Body of pancreas (tissue), 4 donors: ENCODE measurements around the gene CAMTA1. TPM values are rescaled to one million over a fixed set of nuclear protein-coding genes. Genes with fewer than 3 reads are reported as not detected.

ENCODE experiments used
- ATAC-seq: fragments of 150-250 bp; one replicate; pipeline ENCODE4 v1.9.1; 2016
- DNase-seq, 4 donors: peaks; one replicate each; pipeline ENCODE4 v3.0.0-alpha.2; 2019
- H3K27ac ChIP-seq, 4 donors: fragments of 200-600 bp; sonication (generic); 1 replicate in 3 of 4; 2 replicates in 1 of 4; pipeline versions ENCODE4 v1.5.1 to v1.6.1; 2016 to 2019; ENCODE audit warnings: mild to moderate bottlenecking in 1 of 4, mixed read lengths in 1 of 4, moderate library complexity in 1 of 4
- H3K27me3 ChIP-seq, 2 donors: fragments of 200-600 bp; sonication (generic); one replicate each; pipeline ENCODE4 v1.6.0; 2016; ENCODE audit warnings: mild to moderate bottlenecking in 1 of 2
- H3K36me3 ChIP-seq, 2 donors: fragments of 200-600 bp; sonication (generic); replicated peaks in 1 of 2; 2 replicates each; pipeline ENCODE4 v1.5.1; 2016; ENCODE audit warnings: low read depth in 2 of 2; ENCODE audit not compliant: insufficient read depth in 1 of 2
- H3K4me1 ChIP-seq: fragments of 200-600 bp; sonication (generic); one replicate; pipeline ENCODE4 v1.6.0; 2016
- H3K4me3 ChIP-seq, 2 donors: fragments of 200-600 bp; sonication (generic); 1 replicate in 1 of 2; 2 replicates in 1 of 2; pipeline ENCODE4 v1.5.1; 2016 to 2019
- H3K9me3 ChIP-seq, 3 donors: fragments of 200-600 bp; sonication (generic); 1 replicate in 2 of 3; 2 replicates in 1 of 3; pipeline ENCODE4 v1.5.1; 2016
- POLR2A ChIP-seq, 3 donors: fragments of 450-650 bp; IDR thresholded peaks; one replicate each; pipeline ENCODE4 v1.6.1; 2016; ENCODE audit warnings: antibody characterized with exemption in 3 of 3, mild to moderate bottlenecking in 2 of 3
- WGBS, 2 donors: methylation state at CpG; one replicate each; pipeline ENCODE4 v1.1.5; 2017; 5-methylcytosine and 5-hydroxymethylcytosine counted together
- intact Hi-C: fragments of 100-400 bp; cut with DNase I; formaldehyde crosslinking; loops from one replicate; pipeline ENCODE4 v1.15.1; 2023
- total RNA-seq, 2 donors: library from RNA; depleted of rRNA; stranded (reverse); fragments of >200 nt; gene quantifications; one replicate each; pipeline ENCODE4 v1.1.0, GENCODE V29; 2016
- TF ChIP-seq, protein P1 (sequence below), 7 experiments: fragments of 450-650 bp in 4 of 7; fragments of 200-600 bp in 3 of 7; sonication (generic) in 3 of 7; IDR thresholded peaks; one replicate each; pipeline ENCODE4 v1.5.1; 2016 to 2019; ENCODE audit warnings: antibody characterized with exemption in 7 of 7

Gene CAMTA1
- total RNA-seq, 2 donors from 2014 or later, result 36.3 to 59.7 TPM

DNA sequence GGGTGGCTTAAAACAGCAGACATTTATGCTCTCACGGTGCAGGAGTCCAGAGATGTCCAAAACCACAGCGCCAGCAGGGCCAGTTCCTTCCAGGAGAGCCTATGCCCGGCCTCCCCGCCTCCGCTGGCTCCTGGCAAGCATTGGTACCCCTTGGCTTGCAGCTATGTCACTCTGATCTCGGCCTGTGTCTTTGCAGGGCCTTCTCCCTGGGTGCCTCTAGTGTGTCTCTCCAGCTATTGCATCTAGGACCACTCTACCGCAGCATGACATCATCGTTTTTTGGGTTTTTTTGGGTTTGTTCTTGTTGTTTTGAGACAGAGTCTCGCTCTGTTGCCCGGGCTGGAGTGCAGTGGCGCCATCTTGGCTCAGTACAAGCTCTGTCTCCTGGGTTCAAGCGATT is 788.2 kb downstream of the CAMTA1 start:
- no peak for DNase-seq
- WGBS, 2 donors, result 83 to 94% methylated on average over 12 of the region's 12 CpGs
- Histone ChIP-seq H3K4me3 (no peak overlapping the region), H3K27me3 (no peaks in the 10 kb centered on the region), H3K27ac (peak overlapping the region in 3 of 4 donors; percentile 72 to 77 (median 76)), H3K4me1 (peaks cover 32% of the 10 kb centered on the region), H3K36me3 (no peaks in the 10 kb centered on the region), H3K9me3 (no peaks in the 10 kb centered on the region)
- intact Hi-C loops, result no loop called here
- no peak for TF ChIP-seq POLR2A (IDR thresholded peaks at IDR 0.05)
- TF ChIP-seq, protein P1, sequence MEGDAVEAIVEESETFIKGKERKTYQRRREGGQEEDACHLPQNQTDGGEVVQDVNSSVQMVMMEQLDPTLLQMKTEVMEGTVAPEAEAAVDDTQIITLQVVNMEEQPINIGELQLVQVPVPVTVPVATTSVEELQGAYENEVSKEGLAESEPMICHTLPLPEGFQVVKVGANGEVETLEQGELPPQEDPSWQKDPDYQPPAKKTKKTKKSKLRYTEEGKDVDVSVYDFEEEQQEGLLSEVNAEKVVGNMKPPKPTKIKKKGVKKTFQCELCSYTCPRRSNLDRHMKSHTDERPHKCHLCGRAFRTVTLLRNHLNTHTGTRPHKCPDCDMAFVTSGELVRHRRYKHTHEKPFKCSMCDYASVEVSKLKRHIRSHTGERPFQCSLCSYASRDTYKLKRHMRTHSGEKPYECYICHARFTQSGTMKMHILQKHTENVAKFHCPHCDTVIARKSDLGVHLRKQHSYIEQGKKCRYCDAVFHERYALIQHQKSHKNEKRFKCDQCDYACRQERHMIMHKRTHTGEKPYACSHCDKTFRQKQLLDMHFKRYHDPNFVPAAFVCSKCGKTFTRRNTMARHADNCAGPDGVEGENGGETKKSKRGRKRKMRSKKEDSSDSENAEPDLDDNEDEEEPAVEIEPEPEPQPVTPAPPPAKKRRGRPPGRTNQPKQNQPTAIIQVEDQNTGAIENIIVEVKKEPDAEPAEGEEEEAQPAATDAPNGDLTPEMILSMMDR (IDR thresholded peaks at IDR 0.05), result no peak
- ATAC-seq, result no peak

DNA sequence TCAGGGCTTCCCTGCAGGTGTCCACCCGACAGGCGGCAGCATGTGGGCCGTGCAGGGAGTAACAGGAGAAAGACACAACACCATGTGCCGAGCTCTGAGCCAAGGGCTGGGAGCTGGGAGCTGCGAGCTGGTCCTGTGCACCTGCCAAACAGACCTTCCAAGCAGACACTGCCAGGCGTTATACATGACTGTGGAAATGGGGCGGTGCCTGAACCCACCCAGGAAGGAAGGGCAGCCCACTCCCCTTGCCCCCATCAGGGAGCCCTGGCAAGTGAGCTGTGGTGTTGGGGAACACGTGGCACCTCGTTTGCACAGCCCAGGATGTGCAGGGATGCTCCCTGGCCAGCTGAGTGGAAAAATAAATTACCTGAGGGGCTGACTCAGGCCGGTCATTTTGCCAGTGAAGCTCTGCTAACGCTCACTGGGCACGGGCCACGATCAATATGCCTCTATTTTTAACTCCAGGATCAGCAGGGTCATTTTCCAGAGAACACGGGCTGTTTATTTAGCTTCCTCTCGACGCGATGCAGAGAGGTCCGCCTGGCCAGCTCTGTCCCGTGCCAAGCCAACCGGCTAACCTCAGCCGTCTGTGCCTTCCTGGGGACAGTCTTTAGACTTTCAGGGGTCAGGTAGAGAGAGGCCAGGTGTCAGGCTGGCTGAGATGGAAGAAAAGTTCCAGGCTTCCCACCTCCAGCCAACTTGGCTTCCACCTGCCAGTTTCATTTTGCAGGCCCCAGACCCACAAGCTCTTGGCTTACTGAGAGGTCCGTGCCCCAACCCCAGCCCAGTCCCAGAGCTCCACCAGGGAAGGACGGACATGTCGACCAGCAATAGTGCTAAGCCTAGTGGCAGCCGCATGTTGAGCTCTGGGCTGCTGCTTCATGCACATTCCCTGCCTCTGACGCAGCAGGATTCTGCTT is 789.1 kb downstream of the CAMTA1 start:
- Histone ChIP-seq H3K4me3 (no peak overlapping the region), H3K4me1 (peaks cover 32% of the 10 kb centered on the region), H3K27ac (peak overlapping the region; percentile 50 to 77 (median 74)), H3K27me3 (no peaks in the 10 kb centered on the region), H3K9me3 (no peaks in the 10 kb centered on the region), H3K36me3 (no peaks in the 10 kb centered on the region)
- ATAC-seq (peak; percentile 81), DNase-seq (peak; percentile 75 to 91 (median 84))
- 25 to 35% methylated on average over 6 to 26 of the region's 26 CpGs for WGBS, 2 donors
- TF ChIP-seq, protein P1 (IDR thresholded peaks at IDR 0.05), result no peak
- no peak for TF ChIP-seq POLR2A (IDR thresholded peaks at IDR 0.05)
- intact Hi-C loops, result no loop called here

DNA sequence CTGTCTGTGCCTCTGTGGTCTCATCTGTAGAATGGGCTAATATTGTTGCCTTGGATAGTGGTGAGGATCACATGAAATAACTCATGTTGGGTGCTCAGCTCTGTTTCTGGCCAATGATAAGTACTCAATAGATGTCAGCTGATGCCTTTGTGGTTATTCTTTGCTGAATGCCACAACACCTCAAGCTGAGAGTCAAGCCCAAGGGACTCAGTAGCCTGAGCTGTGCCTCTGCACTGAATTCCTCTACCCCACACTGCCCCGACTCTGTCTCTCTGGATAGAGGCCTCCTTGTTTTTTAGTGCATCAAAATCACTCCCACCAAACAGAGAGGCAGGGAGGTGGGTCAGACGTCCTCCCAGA is 789.8 kb downstream of the CAMTA1 start:
- no peak for ATAC-seq
- Histone ChIP-seq H3K36me3 (no peaks in the 10 kb centered on the region), H3K27ac (peak overlapping the region; percentile 50 to 77 (median 74)), H3K4me1 (peaks cover 32% of the 10 kb centered on the region), H3K9me3 (no peaks in the 10 kb centered on the region), H3K27me3 (no peaks in the 10 kb centered on the region), H3K4me3 (no peak overlapping the region)
- intact Hi-C loops, result no loop called here
- WGBS, 2 donors, result 92 to 95% methylated on average over 2 of the region's 2 CpGs
- no peak for TF ChIP-seq POLR2A (IDR thresholded peaks at IDR 0.05)
- TF ChIP-seq, protein P1 (IDR thresholded peaks at IDR 0.05), result no peak
- no peak for DNase-seq

DNA sequence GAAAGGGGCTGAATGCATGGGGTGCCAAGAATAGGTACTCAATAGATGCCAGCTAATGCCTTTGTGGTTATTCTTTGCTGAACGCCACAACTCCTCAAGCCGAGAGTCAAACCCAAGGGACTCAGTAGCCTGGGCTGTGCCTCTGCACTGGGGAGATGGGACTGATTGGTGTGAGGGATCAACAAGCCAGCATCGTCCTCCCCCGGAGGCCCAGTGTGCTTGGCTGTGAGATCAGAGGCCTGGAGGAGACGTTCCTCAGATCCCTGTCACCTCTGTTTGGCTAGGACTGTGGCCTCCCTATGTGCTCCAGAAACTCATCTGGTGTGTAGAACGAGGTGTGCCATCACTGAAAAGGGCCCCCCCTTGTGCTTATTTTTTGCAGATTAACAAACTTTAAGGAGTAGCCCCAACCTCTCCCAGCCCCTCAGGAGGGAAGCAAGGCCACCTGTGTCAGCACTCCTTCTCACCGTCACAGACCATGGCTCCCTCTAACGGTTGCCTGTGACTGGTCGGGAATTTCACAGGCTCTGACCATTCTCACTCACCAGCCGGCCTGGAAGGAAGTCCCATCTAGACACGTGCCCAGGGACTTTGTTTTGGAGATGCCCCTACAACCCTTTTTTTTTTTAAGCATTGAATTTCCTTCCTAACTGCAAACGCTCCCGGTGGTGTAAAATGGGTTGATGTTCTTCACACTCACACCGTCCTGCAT is 791.8 kb downstream of the CAMTA1 start:
- Histone ChIP-seq H3K4me1 (peaks cover 32% of the 10 kb centered on the region), H3K27me3 (no peaks in the 10 kb centered on the region), H3K27ac (no peak overlapping the region), H3K4me3 (no peak overlapping the region), H3K9me3 (no peaks in the 10 kb centered on the region), H3K36me3 (no peaks in the 10 kb centered on the region)
- intact Hi-C loops, result no loop called here
- 54 to 59% methylated on average over 10 to 14 of the region's 14 CpGs for WGBS, 2 donors
- TF ChIP-seq, protein P1 (IDR thresholded peaks at IDR 0.05), result peak in 6 of 7 experiments; percentile 15 to 40 (median 21)
- no peak for TF ChIP-seq POLR2A (IDR thresholded peaks at IDR 0.05)
- DNase-seq (peak in 3 of 4 donors; percentile 39 to 50 (median 41)), ATAC-seq (no peak)
